ENCODE data around the gene CDH1.

CDH1 gene

GRCh38 chr16:68869492-68870088, 132.5 kb downstream of the CDH1 start:
- H3K27ac ChIP-seq, result no peak overlapping the region
- in situ Hi-C loops (cut with HindIII; ENCODE audit: low pct_ligation_motif_present, low sequenced_read_pairs), result no loop called here
- no peak for DNase-seq
- no peaks in the 10 kb centered on the region for H3K27me3 ChIP-seq (replicated peaks)
- H3K4me3 ChIP-seq (ENCODE audit: low read depth, low read length), result no peak overlapping the region
- peaks cover 2% of the 10 kb centered on the region for H3K36me3 ChIP-seq (replicated peaks)
- no peak for TF ChIP-seq CTCF (IDR thresholded peaks at IDR 0.05; ENCODE audit: low read depth, low read length, missing control alignments)

- H3K36me3 ChIP-seq (replicated peaks), result no peaks in the 10 kb centered on the region
- H3K27ac ChIP-seq, result no peak overlapping the region
- no peak overlapping the region for H3K4me3 ChIP-seq (ENCODE audit: low read depth, low read length)
- no peak for DNase-seq
- in situ Hi-C loops (cut with HindIII; ENCODE audit: low pct_ligation_motif_present, low sequenced_read_pairs), result no loop called here
- no peak for TF ChIP-seq CTCF (IDR thresholded peaks at IDR 0.05; ENCODE audit: low read depth, low read length, missing control alignments)
- H3K27me3 ChIP-seq (replicated peaks), result no peaks in the 10 kb centered on the region
These were observed 136.8 kb downstream of the CDH1 start for GRCh38 chr16:68873635-68874471.

DNA sequence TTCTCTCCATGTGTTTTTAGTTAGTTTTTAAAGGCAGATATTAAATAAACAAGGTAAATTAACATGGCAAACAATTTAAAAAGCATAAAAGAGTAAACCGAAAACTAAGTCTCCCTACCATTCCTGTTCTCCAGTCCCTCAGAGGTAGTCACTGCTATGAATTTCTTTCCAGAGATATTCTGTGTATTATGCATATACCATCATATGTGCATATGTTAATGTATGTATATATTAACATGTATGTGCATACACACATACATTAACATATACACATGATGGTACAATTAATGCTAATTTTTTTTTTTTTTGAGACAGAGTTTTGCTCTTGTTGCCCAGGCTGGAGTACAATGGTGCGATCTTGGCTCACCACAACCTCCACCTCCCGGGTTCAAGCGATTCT, 138.8 kb downstream of the CDH1 start:
- no peak overlapping the region for H3K4me3 ChIP-seq (ENCODE audit: low read depth, low read length)
- TF ChIP-seq CTCF (IDR thresholded peaks at IDR 0.05; ENCODE audit: low read depth, low read length, missing control alignments), result no peak
- no peak for DNase-seq
- H3K27ac ChIP-seq, result no peak overlapping the region
- in situ Hi-C loops (cut with HindIII; ENCODE audit: low pct_ligation_motif_present, low sequenced_read_pairs), result no loop called here
- no peaks in the 10 kb centered on the region for H3K36me3 ChIP-seq (replicated peaks)
- H3K27me3 ChIP-seq (replicated peaks), result no peaks in the 10 kb centered on the region

DNA sequence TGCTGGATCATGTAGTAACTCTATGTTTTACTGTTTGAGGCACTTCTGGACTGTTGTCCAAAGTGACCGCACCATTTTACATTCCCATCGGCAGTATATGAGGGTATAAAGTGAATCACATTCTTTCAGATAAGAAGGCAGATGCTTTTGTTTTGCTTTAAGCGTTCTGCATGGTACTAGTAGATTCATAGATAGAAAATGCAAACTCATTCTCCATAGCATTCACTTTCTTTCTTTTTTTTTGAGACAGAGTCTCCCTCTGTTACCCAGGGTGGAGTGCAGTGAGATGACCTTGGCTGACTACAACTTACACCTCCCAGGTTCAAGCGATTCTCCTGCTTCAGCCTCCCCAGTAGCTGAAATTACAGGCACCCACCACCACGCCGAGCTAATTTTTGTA, 146.6 kb downstream of the CDH1 start:
- H3K36me3 ChIP-seq (replicated peaks), result peaks cover 2% of the 10 kb centered on the region
- no peak overlapping the region for H3K27ac ChIP-seq
- in situ Hi-C loops (cut with HindIII; ENCODE audit: low pct_ligation_motif_present, low sequenced_read_pairs), result no loop called here
- H3K27me3 ChIP-seq (replicated peaks), result no peaks in the 10 kb centered on the region
- no peak for DNase-seq
- TF ChIP-seq CTCF (IDR thresholded peaks at IDR 0.05; ENCODE audit: low read depth, low read length, missing control alignments), result no peak
- no peak overlapping the region for H3K4me3 ChIP-seq (ENCODE audit: low read depth, low read length)

- no peak overlapping the region for H3K4me3 ChIP-seq (ENCODE audit: low read depth, low read length)
- no peaks in the 10 kb centered on the region for H3K27me3 ChIP-seq (replicated peaks)
- in situ Hi-C loops (cut with HindIII; ENCODE audit: low pct_ligation_motif_present, low sequenced_read_pairs), result no loop called here
- no peak for TF ChIP-seq CTCF (IDR thresholded peaks at IDR 0.05; ENCODE audit: low read depth, low read length, missing control alignments)
- no peak overlapping the region for H3K27ac ChIP-seq
- H3K36me3 ChIP-seq (replicated peaks), result peaks cover 2% of the 10 kb centered on the region
- no peak for DNase-seq
These were observed 147.3 kb downstream of the CDH1 start for GRCh38 chr16:68884401-68884800.
